Stimulated activated CD8-positive, alpha-beta memory T cell treated with anti-CD3 and anti-CD28 coated beads, Interleukin-4, amount 100 ng/mL, for 1 hour (primary cell): ENCODE measurements around the gene FMOD.

Experiments
- DNase-seq, 2 donors: peaks; one replicate each; pipeline ENCODE4 v3.0.0-alpha.2; 2020; ENCODE audit warnings: low read depth in 2 of 2, low spot score in 1 of 2

Gene FMOD

GRCh38 chr1:203361945-203362719 is 11.2 kb upstream of the FMOD start:
- DNase-seq, result no peak

- DNase-seq, result no peak
These were observed 9.7 kb upstream of the FMOD start for GRCh38 chr1:203360547-203361185.

DNA sequence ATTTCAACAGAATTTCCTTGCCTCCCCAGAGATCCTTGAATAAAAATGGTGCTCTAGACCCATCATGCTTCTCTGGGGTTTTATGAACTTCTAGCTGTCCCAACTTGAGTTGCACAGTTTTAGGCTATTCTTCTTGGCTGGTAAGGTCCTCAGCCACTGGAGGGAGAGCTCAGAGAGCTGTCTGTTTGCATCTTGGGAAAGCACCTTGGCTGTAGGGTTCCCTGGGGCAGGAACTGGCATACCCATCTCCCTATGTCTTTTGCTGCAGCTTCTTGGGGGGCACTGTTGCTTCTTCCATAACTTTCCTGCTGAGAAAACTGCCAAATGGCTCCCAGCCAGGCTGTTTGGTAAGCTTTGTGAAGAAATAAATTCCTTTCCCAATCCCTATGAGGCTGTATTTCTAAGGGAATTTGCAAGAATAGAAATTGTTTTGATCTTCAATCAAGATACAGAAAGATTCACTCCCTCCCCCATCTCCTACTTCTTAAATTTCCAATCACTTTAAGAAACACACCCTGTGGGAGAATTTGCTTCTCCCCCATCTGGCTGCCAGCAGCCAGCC is 8.2 kb upstream of the FMOD start:
- DNase-seq, result no peak

GRCh38 chr1:203354246-203354645 is 3.3 kb upstream of the FMOD start:
- no peak for DNase-seq

GRCh38 chr1:203353486-203353885 is 2.6 kb upstream of the FMOD start:
- DNase-seq, result no peak

- no peak for DNase-seq
These were observed 973 bp downstream of the FMOD start for GRCh38 chr1:203349773-203350524.

DNA sequence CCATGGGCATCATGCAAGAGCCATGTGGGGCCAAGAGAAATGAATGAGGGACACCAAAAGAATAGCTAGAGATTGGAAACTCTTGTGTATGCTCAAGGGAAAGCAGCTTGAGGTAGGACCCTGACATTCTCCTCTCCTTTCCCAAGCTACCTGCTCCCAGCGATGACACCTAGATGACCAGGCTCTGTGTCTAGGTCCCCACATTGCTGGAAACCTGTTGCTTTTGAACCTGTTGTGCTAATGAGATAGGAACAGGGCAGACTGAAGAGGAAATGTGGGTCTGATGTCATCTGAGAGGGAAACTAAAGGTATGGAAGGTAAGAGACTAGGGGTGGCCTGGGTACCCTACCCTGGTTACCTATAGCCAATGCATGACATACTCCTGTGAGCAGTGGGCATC is 1.8 kb downstream of the FMOD start:
- no peak for DNase-seq

GRCh38 chr1:203346769-203347102 is 4.2 kb downstream of the FMOD start:
- no peak for DNase-seq

DNA sequence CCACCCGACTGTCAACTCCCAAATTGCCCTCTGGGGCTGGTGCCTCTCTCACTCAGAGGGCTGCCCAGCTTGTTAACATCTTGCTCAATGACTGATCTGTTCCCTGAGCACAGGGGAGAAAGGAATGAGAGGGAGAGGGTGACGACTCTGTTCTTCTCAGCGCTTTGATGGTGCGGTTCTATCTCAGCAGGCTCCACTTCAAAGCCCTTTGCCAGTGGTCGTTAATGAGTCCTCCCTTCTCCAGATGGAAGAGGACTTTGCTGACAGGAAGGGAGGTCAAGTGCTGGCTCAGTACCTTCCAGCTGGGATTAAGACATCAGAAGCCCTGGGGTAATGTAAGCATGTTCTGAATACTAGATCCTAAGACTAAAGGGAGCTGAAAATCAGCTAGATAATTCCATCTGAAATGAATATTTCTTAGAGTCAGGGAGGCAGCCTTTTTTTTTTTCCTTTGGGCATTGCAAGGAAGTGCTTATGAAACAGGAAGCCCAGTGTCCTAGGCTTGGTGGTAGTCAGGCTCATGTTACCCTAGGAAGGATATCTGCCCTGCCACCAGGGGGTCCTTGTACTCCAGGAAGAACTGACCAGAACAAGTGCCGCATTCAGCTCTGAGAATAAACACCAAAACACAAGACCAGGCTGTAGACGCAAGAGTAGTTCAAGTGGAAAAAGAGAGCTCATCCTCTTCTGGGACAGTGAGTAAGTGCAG is 4.7 kb downstream of the FMOD start:
- no peak for DNase-seq

GRCh38 chr1:203343956-203344754 is 6.8 kb downstream of the FMOD start:
- DNase-seq, result no peak

DNA sequence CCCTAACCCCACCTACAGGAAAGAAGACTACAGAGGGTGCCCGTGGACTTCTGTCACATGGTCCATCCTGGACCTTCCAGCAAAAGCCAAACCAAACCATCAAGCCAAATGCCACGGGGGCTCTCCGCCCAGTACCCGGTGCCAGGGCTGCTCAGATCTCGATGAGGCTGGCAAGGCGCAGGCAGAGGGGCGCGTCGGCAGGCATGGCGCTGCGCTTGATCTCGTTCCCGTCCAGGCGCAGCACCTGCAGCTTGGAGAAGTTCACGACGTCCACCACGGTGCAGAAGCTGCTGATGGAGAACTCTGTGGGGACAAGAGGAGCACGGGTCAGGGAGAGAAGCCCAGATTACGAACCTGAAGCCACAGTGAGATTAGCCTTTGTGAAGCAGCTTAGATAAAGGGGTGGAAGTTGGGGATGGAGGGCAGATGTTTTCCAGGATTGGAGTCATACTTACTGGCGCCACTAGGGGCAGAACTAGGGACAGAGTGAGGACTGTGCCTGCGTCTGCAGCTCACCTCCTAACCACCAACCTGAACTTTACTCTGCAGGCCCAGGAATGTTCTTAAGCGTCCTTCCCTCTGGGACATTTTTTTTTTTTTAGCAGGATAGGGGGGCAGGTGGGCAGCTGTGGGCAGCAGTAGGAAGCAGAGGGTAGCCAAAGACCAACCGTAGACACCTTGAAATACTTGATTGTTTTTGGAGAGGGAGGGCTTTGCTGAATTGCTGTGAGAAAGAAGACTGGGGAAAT is 8.6 kb downstream of the FMOD start:
- no peak for DNase-seq

DNA sequence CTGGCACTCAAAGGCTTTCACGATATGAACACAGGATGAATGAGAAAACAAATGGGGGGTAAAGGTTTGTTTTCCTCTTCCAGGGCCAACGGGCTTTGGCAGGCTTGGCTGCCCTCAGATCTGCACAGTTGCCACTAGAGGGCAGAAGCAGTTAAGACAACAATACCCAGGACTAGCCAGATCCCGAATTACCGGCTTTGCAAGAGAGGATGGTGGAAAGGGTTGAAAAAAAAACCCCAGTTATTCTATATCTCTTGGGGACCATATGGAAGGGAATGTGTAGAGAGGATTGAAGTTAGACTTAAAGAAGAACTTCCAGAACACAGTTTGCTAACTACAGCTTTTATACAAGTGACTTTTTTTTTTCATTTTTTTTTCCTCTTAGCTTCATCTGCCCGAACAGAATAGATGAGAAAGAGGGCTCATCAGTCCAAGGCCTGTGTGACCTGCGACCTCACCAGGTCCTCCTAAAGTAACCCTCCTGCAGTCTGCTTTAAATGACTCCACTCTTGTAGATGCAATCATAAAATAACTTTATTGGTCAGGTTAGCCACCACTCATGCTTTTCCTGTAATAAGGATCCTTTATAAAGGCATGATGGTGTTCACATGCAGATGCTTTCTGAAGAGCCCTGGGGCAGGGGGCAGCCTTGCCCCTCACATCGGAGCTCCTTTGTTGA is 10.7 kb downstream of the FMOD start:
- no peak for DNase-seq

DNA sequence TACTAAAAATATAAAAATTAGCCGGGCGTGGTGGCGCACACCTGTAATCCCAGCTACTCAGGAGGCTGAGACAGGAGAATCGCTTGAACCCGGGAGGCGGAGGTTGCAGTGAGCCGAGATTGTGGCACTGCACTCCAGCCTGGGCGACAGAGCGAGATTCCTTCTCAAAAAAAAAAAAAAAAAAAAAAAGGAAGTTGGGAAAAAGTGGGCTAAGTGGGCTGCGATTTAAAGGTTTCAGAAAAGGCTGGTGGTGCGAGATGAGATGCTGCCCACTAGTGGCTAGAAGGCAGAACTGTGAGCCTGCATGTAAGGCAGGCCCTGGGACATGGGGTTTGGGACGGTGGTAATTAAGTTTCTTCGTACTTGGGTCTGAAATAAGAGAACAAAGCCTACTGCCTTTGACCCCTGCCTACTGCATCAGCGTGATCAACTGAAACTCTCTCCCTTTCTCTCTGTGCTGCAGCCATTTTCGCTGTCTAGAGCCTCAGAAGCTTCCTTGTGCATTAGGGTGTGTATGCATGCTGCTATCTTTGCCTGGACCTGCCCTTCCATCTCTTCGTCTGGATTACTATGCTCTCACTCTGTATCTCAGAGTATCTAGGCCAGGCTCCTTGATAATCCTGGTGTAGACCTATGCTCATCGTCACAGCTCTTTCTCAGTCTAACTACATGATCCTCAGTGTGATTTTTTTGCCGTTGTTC is 12.4 kb downstream of the FMOD start:
- DNase-seq, result no peak

DNA sequence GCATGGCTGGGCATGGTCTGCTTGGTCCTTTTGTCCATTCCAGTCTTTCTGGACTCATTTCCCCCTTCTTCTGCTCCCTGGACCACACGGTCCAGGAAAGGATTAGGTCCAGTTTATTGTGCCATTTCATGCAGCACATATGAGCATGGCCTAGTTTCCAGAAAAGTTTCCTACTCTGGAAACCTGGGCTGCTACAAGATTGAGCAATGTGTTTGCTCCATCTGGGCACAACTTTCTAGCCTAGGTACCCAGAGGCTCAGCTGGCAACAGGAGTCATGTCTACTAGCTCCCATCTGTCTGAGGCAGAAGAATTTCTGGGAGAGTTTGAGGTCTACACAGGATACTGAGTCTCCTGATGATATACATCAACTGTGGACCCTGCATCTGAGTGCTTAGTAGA is 14.8 kb downstream of the FMOD start:
- DNase-seq, result no peak

GRCh38 chr1:203335503-203335902 is 15.4 kb downstream of the FMOD start:
- DNase-seq, result no peak

DNA sequence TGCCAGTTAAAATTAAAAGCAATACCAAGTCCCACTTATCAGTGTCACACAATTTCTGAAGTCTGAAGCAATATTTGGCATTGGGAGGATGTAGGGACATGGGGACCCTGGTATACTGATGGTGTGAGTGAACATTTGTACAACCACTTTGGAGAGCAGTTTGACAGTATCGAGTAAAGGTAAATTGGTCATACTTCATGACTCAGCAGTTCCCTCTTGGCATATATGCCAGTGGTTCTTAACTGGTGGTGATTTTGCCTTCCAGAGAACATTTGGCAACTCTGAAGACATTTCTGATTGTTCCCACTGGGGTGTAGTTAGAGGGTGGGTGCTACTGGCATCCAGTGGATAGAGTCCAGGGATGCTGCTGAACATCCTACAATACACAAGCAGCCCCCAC is 19.7 kb downstream of the FMOD start:
- DNase-seq, result no peak

GRCh38 chr1:203328714-203329122 is 22.2 kb downstream of the FMOD start:
- no peak for DNase-seq

DNA sequence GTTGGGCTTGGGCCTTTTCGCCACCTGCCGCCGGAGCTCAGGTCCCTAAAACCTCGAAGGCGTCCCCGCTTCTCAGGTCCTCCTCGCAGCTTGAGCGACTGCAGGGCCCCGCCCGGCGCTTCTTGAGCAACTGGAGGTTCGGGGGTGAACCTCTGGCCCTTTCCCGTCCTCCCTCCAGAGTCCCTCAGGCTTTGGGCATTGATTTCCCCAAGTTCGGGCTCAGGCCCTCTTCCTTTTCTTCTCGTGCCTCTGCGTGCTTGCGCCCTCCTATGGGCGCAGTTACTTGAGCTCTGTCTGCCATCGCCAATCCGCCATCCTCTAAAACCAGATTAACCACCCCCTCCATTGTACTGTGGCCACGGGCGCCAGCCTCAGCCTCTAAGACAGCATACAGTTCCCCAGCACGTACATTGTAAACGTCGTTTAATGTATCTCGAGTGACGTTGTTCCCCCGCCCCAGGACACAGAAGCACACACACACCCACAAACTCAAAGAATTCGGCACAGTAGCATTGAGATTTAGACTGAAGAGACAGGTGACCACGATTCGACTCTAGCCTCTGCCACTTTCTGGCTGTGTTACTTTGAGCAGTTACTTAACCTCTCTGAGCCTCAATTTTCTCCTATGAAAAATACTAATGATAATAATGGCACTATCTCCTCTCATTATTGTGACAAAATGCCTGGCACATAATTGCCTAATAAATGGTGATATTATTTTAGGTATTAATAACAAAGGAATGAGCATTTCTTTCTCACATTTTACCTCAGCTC is 23.1 kb downstream of the FMOD start:
- no peak for DNase-seq
